ENCODE data around the gene LRCOL1. TPM values are rescaled to one million over a fixed set of nuclear protein-coding genes. Genes with fewer than 3 reads are reported as not detected.

Gene LRCOL1
- total and polyA plus RNA-seq, 8 donors: 0.63 to 2.2 (median 1.4) TPM

- no peaks in the 10 kb centered on the region for H3K9me3 ChIP-seq
- H3K27ac ChIP-seq: no peak overlapping the region
- peaks cover 8 to 29% of the 10 kb centered on the region in 2 donors for H3K4me1 ChIP-seq
- TF ChIP-seq, protein P1, sequence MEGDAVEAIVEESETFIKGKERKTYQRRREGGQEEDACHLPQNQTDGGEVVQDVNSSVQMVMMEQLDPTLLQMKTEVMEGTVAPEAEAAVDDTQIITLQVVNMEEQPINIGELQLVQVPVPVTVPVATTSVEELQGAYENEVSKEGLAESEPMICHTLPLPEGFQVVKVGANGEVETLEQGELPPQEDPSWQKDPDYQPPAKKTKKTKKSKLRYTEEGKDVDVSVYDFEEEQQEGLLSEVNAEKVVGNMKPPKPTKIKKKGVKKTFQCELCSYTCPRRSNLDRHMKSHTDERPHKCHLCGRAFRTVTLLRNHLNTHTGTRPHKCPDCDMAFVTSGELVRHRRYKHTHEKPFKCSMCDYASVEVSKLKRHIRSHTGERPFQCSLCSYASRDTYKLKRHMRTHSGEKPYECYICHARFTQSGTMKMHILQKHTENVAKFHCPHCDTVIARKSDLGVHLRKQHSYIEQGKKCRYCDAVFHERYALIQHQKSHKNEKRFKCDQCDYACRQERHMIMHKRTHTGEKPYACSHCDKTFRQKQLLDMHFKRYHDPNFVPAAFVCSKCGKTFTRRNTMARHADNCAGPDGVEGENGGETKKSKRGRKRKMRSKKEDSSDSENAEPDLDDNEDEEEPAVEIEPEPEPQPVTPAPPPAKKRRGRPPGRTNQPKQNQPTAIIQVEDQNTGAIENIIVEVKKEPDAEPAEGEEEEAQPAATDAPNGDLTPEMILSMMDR (IDR thresholded peaks at IDR 0.05): no peak
- peaks cover 0 to 32% of the 10 kb centered on the region in 2 donors for H3K27me3 ChIP-seq
- H3K4me3 ChIP-seq: peak overlapping the region; percentile 42 to 56
- no peaks in the 10 kb centered on the region for H3K36me3 ChIP-seq
- intact Hi-C loops (cut with DNase I): no loop called here
- no peak for DNase-seq
- ATAC-seq: peak; percentile 59
These were observed 50.1 kb downstream of the LRCOL1 start for GRCh38 chr12:132560364-132560613.

DNA sequence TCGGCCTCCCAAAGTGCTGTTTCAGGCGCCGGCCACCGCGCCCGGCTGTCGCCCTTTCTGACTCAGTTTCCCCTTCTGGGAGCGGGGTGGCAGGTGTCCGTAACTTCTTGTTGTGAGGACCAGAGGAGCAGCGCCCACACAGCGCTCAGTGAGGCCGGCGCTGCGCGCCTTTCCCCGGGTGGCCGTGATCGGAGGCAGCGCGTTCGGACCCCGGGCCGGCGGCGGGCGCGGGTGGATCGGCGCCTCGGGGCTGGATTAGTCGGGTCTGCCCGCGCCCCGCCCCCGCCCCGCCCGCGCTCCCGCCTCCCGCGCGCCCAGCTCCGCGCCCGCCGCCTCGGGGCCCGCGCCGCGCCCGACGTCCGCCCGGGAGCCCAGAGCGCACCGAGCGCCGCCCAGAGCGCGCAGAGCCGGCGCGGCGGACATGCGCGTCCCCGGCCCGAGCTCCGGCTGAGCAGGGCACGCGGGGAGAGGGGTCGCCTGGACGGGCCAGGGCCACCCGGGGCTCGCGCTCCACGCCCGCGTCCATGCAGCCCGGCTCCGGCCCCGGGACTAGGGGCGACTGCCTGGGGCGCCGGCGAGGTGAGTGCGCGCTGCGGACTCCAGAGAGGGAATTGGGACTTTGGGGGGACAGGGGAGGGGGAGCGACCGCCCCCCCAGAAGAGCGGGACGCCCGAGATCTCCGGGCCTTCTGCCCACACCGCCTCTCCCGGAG is 50.6 kb downstream of the LRCOL1 start:
- peaks cover 0 to 32% of the 10 kb centered on the region in 2 donors for H3K27me3 ChIP-seq
- H3K36me3 ChIP-seq: no peaks in the 10 kb centered on the region
- no peaks in the 10 kb centered on the region for H3K9me3 ChIP-seq
- no peak overlapping the region for H3K27ac ChIP-seq
- DNase-seq (peak in 2 of 4 donors; percentile 63 to 72), ATAC-seq (peak; percentile 76)
- H3K4me1 ChIP-seq: peaks cover 8 to 29% of the 10 kb centered on the region in 2 donors
- intact Hi-C loops (cut with DNase I): no loop called here
- H3K4me3 ChIP-seq: peak overlapping the region; percentile 42 to 56
- TF ChIP-seq, protein P1 (IDR thresholded peaks at IDR 0.05): no peak

GRCh38 chr12:132558861-132559623 is 51.3 kb downstream of the LRCOL1 start:
- H3K4me3 ChIP-seq: peak overlapping the region; percentile 32 to 56
- TF ChIP-seq, protein P1 (IDR thresholded peaks at IDR 0.05): no peak
- no peak for DNase-seq

GRCh38 chr12:132558042-132558856 is 52.1 kb downstream of the LRCOL1 start:
- TF ChIP-seq, protein P1 (IDR thresholded peaks at IDR 0.05): no peak
- ATAC-seq (no peak), DNase-seq (no peak)
- intact Hi-C loops (cut with DNase I): no loop called here
- Histone ChIP-seq H3K27ac (no peak overlapping the region), H3K4me1 (peaks cover 8 to 29% of the 10 kb centered on the region in 2 donors), H3K9me3 (no peaks in the 10 kb centered on the region), H3K36me3 (peaks cover 0 to 11% of the 10 kb centered on the region in 2 donors), H3K4me3 (no peak overlapping the region), H3K27me3 (peaks cover 0 to 32% of the 10 kb centered on the region in 2 donors)

More at GRCh38 chr12:132558861-132559623, 51.3 kb downstream of the LRCOL1 start:
- Histone ChIP-seq H3K9me3 (no peaks in the 10 kb centered on the region), H3K4me1 (peaks cover 8 to 29% of the 10 kb centered on the region in 2 donors), H3K27ac (no peak overlapping the region), H3K36me3 (peaks cover 0 to 3% of the 10 kb centered on the region in 2 donors), H3K27me3 (peaks cover 0 to 32% of the 10 kb centered on the region in 2 donors)
- intact Hi-C loops (cut with DNase I): no loop called here
- ATAC-seq: no peak

All from left lung (tissue), 10 donors.